Panc1 (cell line): Measurements from ENCODE around the gene ALDH1A3.
A peak's percentile ranks its signal among the peaks of the same experiment; 100 is the strongest.

Experiments used
- CTCF ChIP-seq: fragments of 450-650 bp; IDR thresholded peaks from 2 replicates; pipeline ENCODE4 v1.5.1; 2017; ENCODE audit warnings: mild to moderate bottlenecking
- POLR2AphosphoS5 ChIP-seq: IDR thresholded peaks from 2 replicates; pipeline ENCODE4 v1.6.1; 2012; ENCODE audit warnings: mild to moderate bottlenecking, low read depth, low read length, moderate library complexity
- REST ChIP-seq, 2 experiments: IDR thresholded peaks; 2 replicates each; pipeline ENCODE4 v1.6.1; 2011 to 2012; ENCODE audit warnings: low read depth in 2 of 2, control low read depth in 1 of 2, low read length in 1 of 2, mild to moderate bottlenecking in 1 of 2, moderate library complexity in 1 of 2; ENCODE audit not compliant: insufficient read depth in 1 of 2
- SIN3A ChIP-seq: IDR thresholded peaks from 2 replicates; pipeline ENCODE4 v1.6.1; 2012; ENCODE audit warnings: low read depth, mild to moderate bottlenecking, low read length, moderate library complexity, borderline replicate concordance; ENCODE audit not compliant: insufficient read depth
- TCF7L2 ChIP-seq: IDR thresholded peaks from 2 replicates; pipeline ENCODE4 v1.6.1; 2011; ENCODE audit warnings: mild to moderate bottlenecking, low read depth, low read length, inconsistent platforms

- TF ChIP-seq CTCF (no peak), SIN3A (no peak), REST (IDR thresholded peaks at IDR 0.05; ENCODE audit: insufficient read depth in 1 of 2, low read depth in 2 of 2, low read length in 1 of 2) (no peak), POLR2AphosphoS5 (peak; percentile 58; the same call in 1 of the 2 replicates), TCF7L2 (peak; percentile 62; the same call in 1 of the 2 replicates)
These were observed 50.0 kb downstream of the ALDH1A3 start for GRCh38 chr15:100929641-100930042.
